H9 (cell line): Measurements from ENCODE around the gene PEMT. TPM values are rescaled to one million over a fixed set of nuclear protein-coding genes. Genes with fewer than 3 reads are reported as not detected.

ENCODE experiments used
- DNase-seq: peaks from one replicate; pipeline ENCODE4 v3.0.0-alpha.2; 2017
- H2AFZ ChIP-seq: one replicate; pipeline ENCODE4 v1.6.1; 2013; ENCODE audit warnings: mild to moderate bottlenecking, low read length, control low read depth, moderate library complexity
- H2AK5ac ChIP-seq: 2 replicates; pipeline ENCODE4 v1.6.1; 2013; ENCODE audit warnings: low read length, control low read depth, mixed read lengths; ENCODE audit not compliant: insufficient read length
- H2BK120ac ChIP-seq: one replicate; pipeline ENCODE4 v1.6.1; 2013; ENCODE audit warnings: low read depth, mild to moderate bottlenecking, low read length, control low read depth, inconsistent platforms; ENCODE audit not compliant: poor library complexity, severe bottlenecking
- H2BK12ac ChIP-seq: 2 replicates; pipeline ENCODE4 v1.6.1; 2013; ENCODE audit warnings: low read length, control low read depth, mixed read lengths, low read depth; ENCODE audit not compliant: insufficient read length
- H2BK15ac ChIP-seq: 2 replicates; pipeline ENCODE4 v1.6.1; 2013; ENCODE audit warnings: low read depth, low read length, control low read depth
- H2BK20ac ChIP-seq: one replicate; pipeline ENCODE4 v1.6.1; 2013; ENCODE audit warnings: low read depth, mild to moderate bottlenecking, low read length, control low read depth, inconsistent platforms; ENCODE audit not compliant: poor library complexity, severe bottlenecking
- H2BK5ac ChIP-seq: 2 replicates; pipeline ENCODE4 v1.6.1; 2013; ENCODE audit warnings: low read length, control low read depth, mixed read lengths; ENCODE audit not compliant: insufficient read length
- H3K14ac ChIP-seq: 2 replicates; pipeline ENCODE4 v1.6.1; 2013; ENCODE audit warnings: low read length, control low read depth; ENCODE audit not compliant: insufficient read depth
- H3K18ac ChIP-seq: 2 replicates; pipeline ENCODE4 v1.6.1; 2013; ENCODE audit warnings: low read depth, mild to moderate bottlenecking, mixed read lengths, low read length, control low read depth; ENCODE audit not compliant: insufficient read length
- H3K23ac ChIP-seq: 2 replicates; pipeline ENCODE4 v1.6.1; 2013; ENCODE audit warnings: low read length, control low read depth, mixed read lengths, low read depth; ENCODE audit not compliant: insufficient read length
- H3K23me2 ChIP-seq: 2 replicates; pipeline ENCODE4 v1.6.1; 2013; ENCODE audit warnings: low read depth, mild to moderate bottlenecking, mixed read lengths, low read length, control low read depth; ENCODE audit not compliant: insufficient read length, poor library complexity, severe bottlenecking
- H3K27ac ChIP-seq: 2 replicates; pipeline ENCODE4 v1.5.1; 2013; ENCODE audit warnings: low read length, control low read depth, mixed read lengths, low read depth; ENCODE audit not compliant: insufficient read length
- H3K27me3 ChIP-seq: 2 replicates; pipeline ENCODE4 v1.6.1; 2013; ENCODE audit warnings: low read length, control low read depth, inconsistent platforms; ENCODE audit not compliant: insufficient read depth
- H3K4ac ChIP-seq: 2 replicates; pipeline ENCODE4 v1.6.1; 2013; ENCODE audit warnings: low read depth, mild to moderate bottlenecking, control low read depth, inconsistent platforms, low read length, moderate library complexity
- H3K4me1 ChIP-seq: 2 replicates; pipeline ENCODE4 v1.6.1; 2013; ENCODE audit warnings: low read length, control low read depth, inconsistent platforms; ENCODE audit not compliant: insufficient read depth
- H3K4me2 ChIP-seq: 2 replicates; pipeline ENCODE4 v1.6.1; 2013; ENCODE audit warnings: low read length, control low read depth, mixed read lengths; ENCODE audit not compliant: insufficient read length, insufficient read depth
- H3K56ac ChIP-seq: 2 replicates; pipeline ENCODE4 v1.6.1; 2013; ENCODE audit warnings: low read depth, mild to moderate bottlenecking, mixed read lengths, low read length, control low read depth; ENCODE audit not compliant: insufficient read length
- H3K79me1 ChIP-seq: 2 replicates; pipeline ENCODE4 v1.6.1; 2013; ENCODE audit warnings: low read depth, mild to moderate bottlenecking, moderate library complexity, low read length, control low read depth, inconsistent platforms; ENCODE audit not compliant: insufficient read depth, poor library complexity, severe bottlenecking
- H3K79me2 ChIP-seq: 2 replicates; pipeline ENCODE4 v1.6.1; 2013; ENCODE audit warnings: low read length, control low read depth, inconsistent platforms; ENCODE audit not compliant: insufficient read depth
- H3K9ac ChIP-seq: 2 replicates; pipeline ENCODE4 v1.6.1; 2013; ENCODE audit warnings: low read length, control low read depth, mixed read lengths; ENCODE audit not compliant: insufficient read length; ENCODE audit errors: extremely low read depth
- H3K9me3 ChIP-seq: one replicate; pipeline ENCODE4 v1.6.1; 2013; ENCODE audit warnings: low read depth, low read length, inconsistent platforms; ENCODE audit not compliant: control insufficient read depth
- H3T11ph ChIP-seq: one replicate; pipeline ENCODE4 v1.6.1; 2013; ENCODE audit warnings: mild to moderate bottlenecking, low read length, control low read depth, inconsistent platforms
- H4K20me1 ChIP-seq: one replicate; pipeline ENCODE4 v1.6.1; 2013; ENCODE audit not compliant: control insufficient read depth, insufficient read length, insufficient read depth
- H4K5ac ChIP-seq: 2 replicates; pipeline ENCODE4 v1.6.1; 2013; ENCODE audit warnings: low read depth, mild to moderate bottlenecking, mixed read lengths, low read length, control low read depth; ENCODE audit not compliant: insufficient read length
- H4K8ac ChIP-seq: replicated peaks from 2 replicates; pipeline ENCODE4 v1.6.1; 2013; ENCODE audit warnings: low read length, control low read depth, mixed read lengths, low read depth; ENCODE audit not compliant: insufficient read length
- H4K91ac ChIP-seq: 2 replicates; pipeline ENCODE4 v1.6.1; 2013; ENCODE audit warnings: low read depth, mild to moderate bottlenecking, moderate library complexity, mixed read lengths, low read length, control low read depth; ENCODE audit not compliant: insufficient read length
- H3K27ac Mint-ChIP-seq, 3 experiments: 2 replicates in 2 of 3; 3 replicates in 1 of 3; pipeline ENCODE4 v1.8.0; 2020 to 2021; ENCODE audit warnings: mixed read lengths in 3 of 3, mild to moderate bottlenecking in 1 of 3, moderate library complexity in 1 of 3
- H3K27me3 Mint-ChIP-seq: 2 replicates; pipeline ENCODE4 v1.8.0; 2021; ENCODE audit warnings: low read depth, mild to moderate bottlenecking, moderate library complexity, mixed read lengths
- H3K36me3 Mint-ChIP-seq, 3 experiments: 2 replicates in 2 of 3; 3 replicates in 1 of 3; pipeline ENCODE4 v1.8.0; 2020 to 2021; ENCODE audit warnings: low read depth in 3 of 3, mixed read lengths in 3 of 3; ENCODE audit not compliant: insufficient read depth in 1 of 3
- H3K4me1 Mint-ChIP-seq, 2 experiments: 2 replicates each; pipeline ENCODE4 v1.8.0; 2020; ENCODE audit warnings: mixed read lengths in 2 of 2
- H3K4me3 Mint-ChIP-seq, 2 experiments: 2 replicates in 1 of 2; 3 replicates in 1 of 2; pipeline ENCODE4 v1.8.0; 2020 to 2021; ENCODE audit warnings: mild to moderate bottlenecking in 2 of 2, mixed read lengths in 2 of 2, moderate library complexity in 1 of 2
- H3K9me3 Mint-ChIP-seq, 2 experiments: 2 replicates in 1 of 2; 3 replicates in 1 of 2; pipeline ENCODE4 v1.8.0; 2020; ENCODE audit warnings: mild to moderate bottlenecking in 2 of 2, mixed read lengths in 2 of 2, moderate library complexity in 1 of 2
- WGBS: extraction: QIAGEN DNeasy Blood & Tissue Kit; methylation state at CpG from one replicate; pipeline ENCODE4 v1.1.7; 2013; ENCODE audit warnings: missing lambda C conversion rate, low lambda C conversion rate, mixed read lengths; ENCODE audit not compliant: insufficient read length; ENCODE audit errors: extremely low coverage; 5-methylcytosine and 5-hydroxymethylcytosine counted together
- total RNA-seq: library from RNA; stranded (reverse); gene quantifications from 2 replicates; pipeline ENCODE4 v1.2.1, GENCODE V29; 2021
- TF ChIP-seq, protein P1 (sequence below): fragments of 200-600 bp; sonication (generic); conservative IDR thresholded peaks from 3 replicates; pipeline ENCODE4 v1.8.0; 2021; ENCODE audit warnings: antibody characterized with exemption, mild to moderate bottlenecking

The PEMT gene
- total RNA-seq, 1 experiment from 2014 or later = 63.2 TPM

- no peaks in the 10 kb centered on the region for H3K79me1 ChIP-seq
- H2BK20ac ChIP-seq = no peak overlapping the region
- no peak overlapping the region; the same call in 1 of the 2 replicates for H3K14ac ChIP-seq
- H3K9me3 ChIP-seq = no peaks in the 10 kb centered on the region
- no peak overlapping the region for H3K4ac ChIP-seq
- no peak overlapping the region for H3K56ac ChIP-seq
- Mint-ChIP-seq H3K27me3 (no peaks in the 10 kb centered on the region; the same call in 1 of the 2 replicates), H3K36me3 (no peaks in the 10 kb centered on the region), H3K4me1 (peaks cover 10 to 11% of the 10 kb centered on the region in 2 experiments), H3K4me3 (no peak overlapping the region), H3K9me3 (no peaks in the 10 kb centered on the region), H3K27ac (no peak overlapping the region)
- no peaks in the 10 kb centered on the region for H3K4me1 ChIP-seq
- DNase-seq = no peak
- no peak overlapping the region for H2AK5ac ChIP-seq
- TF ChIP-seq, protein P1, sequence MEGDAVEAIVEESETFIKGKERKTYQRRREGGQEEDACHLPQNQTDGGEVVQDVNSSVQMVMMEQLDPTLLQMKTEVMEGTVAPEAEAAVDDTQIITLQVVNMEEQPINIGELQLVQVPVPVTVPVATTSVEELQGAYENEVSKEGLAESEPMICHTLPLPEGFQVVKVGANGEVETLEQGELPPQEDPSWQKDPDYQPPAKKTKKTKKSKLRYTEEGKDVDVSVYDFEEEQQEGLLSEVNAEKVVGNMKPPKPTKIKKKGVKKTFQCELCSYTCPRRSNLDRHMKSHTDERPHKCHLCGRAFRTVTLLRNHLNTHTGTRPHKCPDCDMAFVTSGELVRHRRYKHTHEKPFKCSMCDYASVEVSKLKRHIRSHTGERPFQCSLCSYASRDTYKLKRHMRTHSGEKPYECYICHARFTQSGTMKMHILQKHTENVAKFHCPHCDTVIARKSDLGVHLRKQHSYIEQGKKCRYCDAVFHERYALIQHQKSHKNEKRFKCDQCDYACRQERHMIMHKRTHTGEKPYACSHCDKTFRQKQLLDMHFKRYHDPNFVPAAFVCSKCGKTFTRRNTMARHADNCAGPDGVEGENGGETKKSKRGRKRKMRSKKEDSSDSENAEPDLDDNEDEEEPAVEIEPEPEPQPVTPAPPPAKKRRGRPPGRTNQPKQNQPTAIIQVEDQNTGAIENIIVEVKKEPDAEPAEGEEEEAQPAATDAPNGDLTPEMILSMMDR = no peak
- H3K18ac ChIP-seq = no peak overlapping the region
- no peak overlapping the region for H2BK5ac ChIP-seq
- no peak overlapping the region for H3K4me2 ChIP-seq
- no peaks in the 10 kb centered on the region for H3K79me2 ChIP-seq
- H3K23me2 ChIP-seq = no peaks in the 10 kb centered on the region
- no peaks in the 10 kb centered on the region for H4K20me1 ChIP-seq
- no peak overlapping the region for H2BK120ac ChIP-seq
- no CpG with 5 or more reads among the region's 15 CpGs for WGBS
- no peaks in the 10 kb centered on the region for H3K27me3 ChIP-seq
- no peak overlapping the region for H4K91ac ChIP-seq
- no peak overlapping the region for H3K27ac ChIP-seq
- H3T11ph ChIP-seq = no peak overlapping the region
- H4K8ac ChIP-seq = no peak overlapping the region
- H3K9ac ChIP-seq = no peak overlapping the region
- H3K23ac ChIP-seq = no peak overlapping the region
- no peak overlapping the region for H2BK12ac ChIP-seq
- H2AFZ ChIP-seq = no peak overlapping the region
- H4K5ac ChIP-seq = no peak overlapping the region
- no peak overlapping the region for H2BK15ac ChIP-seq
Observed at GRCh38 chr17:17537311-17538099, 54.0 kb downstream of the PEMT start.
